Amniotic epithelial cell (primary cell): Measurements from ENCODE around the gene PM20D2.
A peak's percentile ranks its signal among the peaks of the same experiment; 100 is the strongest.
"Not testable (repeated sequence)": the region's sequence is repeated elsewhere in the genome, so short reads cannot be mapped to it uniquely, and the experiment has no call there.

Source experiments
- DNase-seq: peaks from one replicate; pipeline ENCODE4 v3.0.0-alpha.2; 2010; ENCODE audit warnings: low read depth

The PM20D2 gene

GRCh38 chr6:89145956-89146717 is at the start of gene PM20D2:
TSS of gene PM20D2 (plus strand) at chr6:89146055. CDS start at chr6:89146145, 90 bp downstream.
- DNase-seq, result peak; percentile 40

DNA sequence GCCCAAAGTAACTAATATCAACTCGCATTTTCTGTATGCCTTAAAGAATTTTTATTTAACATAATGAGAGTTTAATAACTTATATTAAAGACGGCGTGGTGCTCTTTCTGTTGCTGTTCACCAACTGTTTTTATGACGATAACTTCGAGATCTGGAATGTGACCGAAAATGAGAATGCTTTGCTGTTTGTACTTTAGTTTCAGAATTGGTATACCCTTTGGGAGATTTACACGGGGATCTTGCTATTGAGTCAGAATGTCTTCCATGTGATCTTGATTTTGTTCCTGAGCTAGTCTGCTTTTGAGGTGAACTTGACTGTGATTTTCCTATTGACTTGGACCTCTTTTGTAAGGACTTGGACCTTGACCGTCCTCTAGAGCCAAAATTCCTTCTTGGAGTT is 47.4 kb upstream of the PM20D2 start:
- DNase-seq, result no peak

DNA sequence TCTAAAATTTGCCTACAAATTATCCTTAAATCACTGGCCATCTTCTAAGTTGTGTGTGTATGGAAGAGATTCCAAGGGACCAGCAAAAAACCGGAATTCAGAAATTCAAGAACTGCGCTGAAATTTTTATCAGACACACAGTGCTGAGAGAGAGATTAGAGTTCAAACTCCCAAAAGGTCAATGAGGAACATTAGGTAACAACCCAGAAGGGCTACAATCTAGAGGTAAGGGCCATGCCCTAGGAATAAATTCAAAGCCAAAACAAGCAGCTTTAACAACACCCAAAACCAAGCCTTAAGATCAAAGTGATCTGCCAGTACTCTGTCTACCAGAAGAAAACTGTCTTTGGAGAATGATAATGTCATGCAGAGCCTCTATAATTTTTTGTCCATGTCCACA is 45.7 kb upstream of the PM20D2 start:
- no peak for DNase-seq

GRCh38 chr6:89110284-89110683 is 35.6 kb upstream of the PM20D2 start:
- DNase-seq, result no peak

DNA sequence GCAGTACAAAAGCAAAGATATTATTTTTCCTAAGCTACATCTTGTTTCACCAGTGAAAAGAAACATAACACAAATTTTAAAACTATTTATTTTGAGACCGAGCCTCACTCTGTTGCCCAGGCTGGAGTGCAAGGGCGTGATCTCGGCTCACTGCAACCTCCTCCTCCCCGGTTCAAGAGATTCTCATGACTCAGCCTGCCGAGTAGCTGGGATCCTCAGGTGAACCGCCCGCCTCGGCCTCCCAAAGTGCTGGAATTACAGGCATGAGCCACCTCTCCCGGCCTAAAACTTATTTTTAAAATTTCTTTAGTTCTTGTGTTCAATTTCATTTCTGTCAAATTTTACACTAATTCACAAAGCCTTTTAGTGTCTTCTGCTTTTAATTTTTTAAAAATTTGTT is 33.9 kb upstream of the PM20D2 start:
- DNase-seq, result no peak

- DNase-seq, result no peak
These were observed 29.2 kb upstream of the PM20D2 start for GRCh38 chr6:89116702-89117101.

DNA sequence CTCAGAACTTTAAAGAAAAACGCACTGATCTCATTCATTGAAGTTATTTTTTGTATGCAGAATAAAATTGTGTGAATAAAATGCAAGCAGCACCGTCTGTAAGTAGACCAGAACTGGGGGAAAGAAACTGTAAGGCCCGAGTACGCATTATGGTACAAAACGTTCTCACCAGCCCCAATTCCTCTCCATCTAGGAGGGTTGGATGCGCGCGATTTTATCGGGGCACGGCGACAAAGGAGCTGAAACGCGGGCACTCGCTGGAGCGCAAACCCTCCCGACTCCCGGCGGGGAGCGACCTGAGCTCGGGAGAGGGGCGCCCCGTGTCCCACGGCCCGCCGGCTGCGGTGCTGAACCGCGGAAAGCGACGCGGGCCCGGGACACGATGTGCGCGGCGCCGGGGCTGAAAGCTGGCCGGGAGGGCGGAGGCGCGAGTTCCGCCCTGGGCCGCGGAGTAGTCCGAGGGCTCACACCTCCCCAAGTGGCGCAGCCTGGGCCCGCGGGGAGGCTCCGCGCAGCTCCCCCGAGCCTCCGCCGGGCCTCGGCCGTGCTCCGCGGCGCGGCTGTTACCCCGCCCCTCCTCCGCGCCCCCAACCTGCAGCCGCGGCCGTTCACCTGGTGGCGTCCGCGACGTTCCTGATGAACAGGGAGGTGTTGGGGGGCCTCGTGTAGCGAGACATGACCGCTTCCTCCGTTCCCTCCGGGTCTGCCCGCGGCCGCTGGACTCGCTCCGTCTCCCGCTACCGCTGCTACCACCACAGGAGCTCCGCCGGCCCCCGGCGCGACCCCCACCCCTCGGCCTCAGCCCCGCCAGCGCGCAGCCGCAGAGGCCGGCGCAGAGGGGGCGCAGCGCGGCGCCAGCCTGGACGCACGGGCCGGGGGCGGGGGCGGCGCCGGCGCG is 28.4 kb upstream of the PM20D2 start, which contains the start of gene SRSF12:
Gene SRSF12 (minus strand): TSS at position 861 of the 898 bp plus-strand sequence. CDS start 184 bp downstream, at position 677.
- peak; percentile 15 for DNase-seq

DNA sequence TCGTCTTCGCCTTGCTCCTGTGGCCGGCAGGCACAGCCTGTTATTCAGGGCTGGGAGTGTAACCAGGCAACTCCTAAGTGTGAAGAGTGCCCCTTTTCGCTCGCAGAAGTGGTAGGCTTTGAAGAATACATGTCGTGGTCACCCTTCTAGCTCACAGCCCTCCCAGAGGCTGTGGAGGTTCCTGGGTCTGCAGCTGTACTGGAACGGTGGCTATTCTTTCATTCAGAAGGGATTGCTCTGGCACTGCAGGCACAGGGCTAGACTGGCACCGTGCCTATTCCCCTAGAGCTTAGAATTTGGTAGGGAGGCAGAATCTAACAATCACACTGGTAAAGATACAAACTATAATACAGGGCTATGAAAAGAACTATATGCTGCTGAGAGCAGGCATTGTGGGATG is 26.9 kb upstream of the PM20D2 start:
- DNase-seq, result no peak

- no peak for DNase-seq
These were observed 25.5 kb upstream of the PM20D2 start for GRCh38 chr6:89120371-89120770.

DNA sequence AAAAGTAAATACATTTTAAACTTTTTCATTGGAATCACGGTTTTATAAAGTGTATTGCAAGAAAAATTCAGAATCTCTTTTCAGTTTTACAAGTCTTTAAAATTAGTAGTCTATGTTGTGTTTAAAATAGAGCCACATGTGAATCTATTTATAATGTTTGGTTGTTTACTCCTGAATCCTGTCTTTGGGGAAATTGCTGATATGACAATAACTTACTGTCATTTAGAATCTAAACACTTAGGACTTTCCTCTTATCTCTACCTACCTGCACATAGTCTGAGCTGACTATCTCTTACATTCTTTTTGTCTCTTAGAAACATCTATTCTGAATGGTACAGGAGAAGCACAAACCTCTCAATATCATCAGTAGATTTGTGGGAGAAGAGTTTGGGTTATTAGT is 23.9 kb upstream of the PM20D2 start:
- DNase-seq, result no peak

GRCh38 chr6:89122625-89123024 is 23.2 kb upstream of the PM20D2 start:
- DNase-seq, result peak; percentile 43

- not testable (repeated sequence) for DNase-seq
These were observed 17.6 kb upstream of the PM20D2 start for GRCh38 chr6:89128256-89128671.

- DNase-seq, result no peak
These were observed 14.3 kb upstream of the PM20D2 start for GRCh38 chr6:89131599-89131998.

- DNase-seq, result no peak
These were observed 13.8 kb upstream of the PM20D2 start for GRCh38 chr6:89132057-89132456.

GRCh38 chr6:89133981-89134380 is 11.9 kb upstream of the PM20D2 start:
- DNase-seq, result no peak

DNA sequence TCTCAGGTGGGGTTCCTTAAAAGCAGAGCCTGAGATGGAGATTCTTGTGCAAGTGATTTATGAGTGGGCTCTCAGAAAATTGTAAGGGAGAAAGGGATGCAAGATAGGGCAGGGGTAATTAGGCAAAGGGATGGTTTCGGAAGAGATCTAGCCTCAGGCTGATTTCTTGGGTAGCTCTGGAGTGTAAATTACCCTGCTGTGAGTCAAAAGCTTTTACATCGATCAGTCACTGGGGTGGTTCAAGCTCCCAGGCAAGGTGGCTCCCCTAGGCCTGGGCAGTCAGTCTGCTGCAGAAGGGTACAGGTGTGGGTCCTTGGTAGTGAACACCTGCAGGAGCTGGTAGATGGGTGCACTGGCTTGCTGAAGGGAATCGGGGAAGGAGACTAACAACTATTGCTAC is 11.1 kb upstream of the PM20D2 start:
- no peak for DNase-seq

DNA sequence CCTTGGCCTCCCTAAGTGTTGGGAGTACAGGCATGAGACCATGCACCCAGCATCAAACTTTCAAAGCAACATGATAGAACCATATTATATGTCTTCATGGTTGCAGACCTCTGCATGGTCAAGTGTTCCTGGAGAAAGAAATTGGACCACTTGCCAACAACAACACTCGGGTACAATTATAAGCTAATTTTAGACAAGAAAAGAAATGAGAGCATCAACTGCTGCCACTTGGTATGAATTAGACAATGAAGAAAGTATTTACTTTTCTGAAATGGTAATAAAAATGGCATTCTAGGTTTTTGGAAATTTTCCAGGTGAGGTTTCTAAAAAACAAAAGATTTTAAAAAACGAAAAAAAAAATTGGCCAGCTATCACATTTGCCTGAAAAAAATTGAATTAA is 7.7 kb upstream of the PM20D2 start:
- DNase-seq, result no peak

DNA sequence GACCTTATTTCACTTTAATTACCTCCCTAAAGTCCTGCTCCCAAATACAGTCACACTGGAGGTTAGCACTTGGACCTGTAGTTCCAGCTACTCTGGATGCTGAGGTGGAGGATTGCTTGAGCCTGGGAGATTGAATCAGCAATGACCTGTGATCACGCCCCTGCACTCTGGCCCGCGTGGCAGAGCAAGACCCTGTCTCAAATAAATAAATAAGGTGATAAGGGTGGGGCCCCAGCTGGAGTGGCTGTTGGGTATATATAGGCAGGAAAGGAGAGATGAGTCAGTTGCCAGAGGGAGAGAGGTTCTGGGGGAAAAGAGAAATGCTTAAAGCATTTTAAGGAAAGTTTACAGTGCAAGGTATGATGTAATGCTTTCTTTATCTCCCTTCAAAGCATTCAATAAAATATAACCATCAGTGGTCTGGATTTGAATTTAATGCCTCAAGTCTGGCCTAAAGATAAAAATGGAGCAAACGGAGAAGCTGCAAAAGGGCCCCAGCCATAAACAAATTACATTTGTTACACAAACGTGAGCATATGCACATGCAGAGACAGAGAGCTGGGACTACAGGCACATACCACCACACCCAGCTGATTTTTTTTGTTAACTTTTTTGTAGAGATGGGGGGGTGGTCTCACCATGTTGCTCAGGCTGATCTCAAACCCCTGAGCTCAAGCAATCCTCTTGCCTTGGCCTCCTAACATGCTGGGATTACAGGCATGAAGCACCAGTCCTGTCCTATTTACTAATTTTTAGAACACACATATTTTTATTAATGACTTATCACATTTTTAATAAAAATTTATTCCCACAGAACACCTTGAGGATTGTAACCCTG is 6.1 kb upstream of the PM20D2 start:
- peak; percentile 31 for DNase-seq

- peak; percentile 70 for DNase-seq
These were observed 5.3 kb upstream of the PM20D2 start for GRCh38 chr6:89140347-89141156.

DNA sequence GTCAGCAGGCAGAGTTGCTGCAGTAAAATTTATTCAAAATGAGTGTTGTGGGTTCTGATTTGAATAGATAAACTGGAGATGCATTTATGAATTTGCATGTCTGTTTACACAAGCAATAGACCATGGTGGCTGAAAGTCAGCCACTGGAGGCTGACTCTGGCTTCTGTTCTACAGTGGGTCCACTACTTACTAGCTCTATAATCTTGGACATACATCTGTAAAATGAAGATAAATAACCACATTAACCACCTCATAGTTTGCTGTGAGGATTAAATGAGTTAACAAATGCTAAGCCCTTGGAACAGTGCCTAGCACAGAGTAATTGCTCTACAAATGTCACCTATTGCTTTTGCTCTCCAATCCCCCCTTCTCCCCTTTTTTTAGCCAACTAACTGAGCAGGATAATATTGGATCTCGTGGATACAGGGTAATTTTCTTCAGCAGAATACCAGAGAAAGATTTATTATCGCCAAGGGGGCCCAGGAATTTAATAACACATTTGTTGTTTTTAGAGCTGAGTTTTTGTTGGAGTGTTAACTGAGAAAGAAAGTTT is 1.4 kb upstream of the PM20D2 start:
- peak; percentile 20 for DNase-seq
